Sigmoid colon (tissue), 4 donors: ENCODE data around the gene PRKAR2A.

Source experiments
- CTCF ChIP-seq, 4 experiments: fragments of 450-650 bp in 3 of 4; fragments of 200-600 bp in 1 of 4; IDR thresholded peaks; one replicate each; pipeline ENCODE4 v1.5.1; 2016 to 2019; ENCODE audit warnings: antibody characterized with exemption in 4 of 4, mild to moderate bottlenecking in 3 of 4, moderate library complexity in 2 of 4
- EP300 ChIP-seq, 4 donors: sonication (generic); formaldehyde crosslinking; IDR thresholded peaks; one replicate each; pipeline ENCODE4 v1.6.1; 2017; ENCODE audit warnings: antibody characterized with exemption in 4 of 4
- POLR2A ChIP-seq, 2 donors: fragments of 450-650 bp; IDR thresholded peaks; one replicate each; pipeline ENCODE4 v1.6.1; 2016; ENCODE audit warnings: antibody characterized with exemption in 2 of 2, mild to moderate bottlenecking in 2 of 2, moderate library complexity in 2 of 2
- POLR2AphosphoS5 ChIP-seq, 4 donors: sonication (generic); formaldehyde crosslinking; IDR thresholded peaks; one replicate each; pipeline ENCODE4 v1.6.1; 2017; ENCODE audit warnings: antibody characterized with exemption in 4 of 4

GRCh38 chr3:48708481-48708889, 139.2 kb downstream of the PRKAR2A start:
- TF ChIP-seq POLR2A (IDR thresholded peaks at IDR 0.05) (no peak), POLR2AphosphoS5 (IDR thresholded peaks at IDR 0.05) (no peak), CTCF (IDR thresholded peaks at IDR 0.05) (no peak), EP300 (IDR thresholded peaks at IDR 0.05) (no peak)
